Stimulated activated naive CD8-positive, alpha-beta T cell treated with anti-CD3 and anti-CD28 coated beads, Interleukin-15, Interleukin-2, amounts not matched to agents 100 U/mL and 50 U/mL, for 24 hours (primary cell): ENCODE measurements around the gene GRB14.

ENCODE experiments used
- ATAC-seq: fragments of 150-1000 bp; cut with Tn5 transposase; one replicate; pipeline ENCODE4 v1.10.0; 2021
- DNase-seq: peaks from one replicate; pipeline ENCODE4 v3.0.0; 2021

The GRB14 gene

GRCh38 chr2:164613321-164613982, 7.8 kb downstream of the GRB14 start:
- DNase-seq (no peak), ATAC-seq (no peak)

- DNase-seq (no peak), ATAC-seq (no peak)
Observed at GRCh38 chr2:164609790-164610189, 11.5 kb downstream of the GRB14 start.

GRCh38 chr2:164606557-164606956, 14.7 kb downstream of the GRB14 start:
- DNase-seq, result no peak
- ATAC-seq, result no peak

- DNase-seq (no peak), ATAC-seq (no peak)
Observed at GRCh38 chr2:164605295-164605694, 16.0 kb downstream of the GRB14 start.

GRCh38 chr2:164600763-164601162, 20.5 kb downstream of the GRB14 start:
- ATAC-seq (no peak), DNase-seq (no peak)

- ATAC-seq, result no peak
- DNase-seq, result no peak
Observed at GRCh38 chr2:164599954-164600589, 21.2 kb downstream of the GRB14 start.

DNA sequence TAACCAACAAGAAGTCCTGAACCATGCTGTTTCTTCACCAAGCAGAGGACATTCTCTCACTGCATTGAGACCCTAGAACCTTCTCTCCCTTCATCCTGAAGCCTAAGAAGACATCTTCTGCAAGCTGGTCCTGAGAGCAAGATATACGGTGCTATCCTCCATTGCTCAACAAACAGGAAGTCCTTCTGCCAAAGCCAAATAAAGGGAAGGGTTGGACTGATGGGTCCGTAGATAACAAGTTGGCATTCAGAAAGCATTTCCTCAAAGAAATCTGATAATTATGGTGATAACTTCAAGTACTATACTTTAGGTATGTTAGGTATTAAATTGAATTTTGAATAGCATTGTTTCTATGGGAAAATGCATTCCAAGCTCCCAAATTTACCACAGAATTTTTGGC, 23.3 kb downstream of the GRB14 start:
- ATAC-seq (no peak), DNase-seq (no peak)

DNA sequence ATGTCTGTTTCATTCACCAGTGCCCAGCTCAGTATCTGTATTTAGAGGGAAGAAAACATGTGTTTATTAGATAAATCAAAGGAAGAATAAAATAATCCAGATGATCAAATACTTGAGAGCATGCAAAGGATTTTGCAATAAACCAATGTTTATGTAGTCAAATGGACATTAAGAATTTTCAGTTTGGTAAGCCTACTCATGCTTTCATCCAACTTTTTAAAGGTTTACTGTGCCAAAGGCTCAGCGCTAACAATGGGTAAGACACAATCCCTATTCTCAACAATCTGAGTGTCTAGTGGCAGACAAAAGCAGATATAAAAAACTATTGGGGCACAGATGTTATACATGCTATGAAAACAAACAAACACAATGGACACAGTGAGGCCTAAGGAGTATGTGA, 26.3 kb downstream of the GRB14 start:
- ATAC-seq (no peak), DNase-seq (no peak)

- ATAC-seq, result no peak
- DNase-seq, result no peak
Observed at GRCh38 chr2:164593959-164594358, 27.3 kb downstream of the GRB14 start.

GRCh38 chr2:164593541-164593940, 27.7 kb downstream of the GRB14 start:
- ATAC-seq (no peak), DNase-seq (no peak)

GRCh38 chr2:164589522-164589921, 31.8 kb downstream of the GRB14 start:
- ATAC-seq (no peak), DNase-seq (no peak)

DNA sequence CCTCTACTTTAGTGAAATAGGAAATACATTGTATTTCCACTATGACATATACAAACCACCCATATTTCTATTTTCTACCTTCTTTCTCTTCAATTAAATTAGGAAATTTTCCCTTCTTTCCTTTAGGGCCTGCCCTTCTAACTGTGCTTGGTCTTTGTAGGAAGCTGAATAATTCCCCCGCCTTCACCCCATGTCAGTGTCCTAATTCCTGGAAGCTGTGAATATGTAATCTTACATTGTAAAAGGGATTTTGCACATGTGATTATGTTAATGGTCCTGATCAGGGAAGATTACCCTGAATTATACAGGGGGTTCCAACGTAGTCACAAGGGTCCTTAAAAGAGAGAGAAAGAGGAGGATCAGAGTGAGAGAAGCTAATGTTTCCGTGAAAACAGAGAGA, 40.2 kb downstream of the GRB14 start:
- ATAC-seq, result no peak

DNA sequence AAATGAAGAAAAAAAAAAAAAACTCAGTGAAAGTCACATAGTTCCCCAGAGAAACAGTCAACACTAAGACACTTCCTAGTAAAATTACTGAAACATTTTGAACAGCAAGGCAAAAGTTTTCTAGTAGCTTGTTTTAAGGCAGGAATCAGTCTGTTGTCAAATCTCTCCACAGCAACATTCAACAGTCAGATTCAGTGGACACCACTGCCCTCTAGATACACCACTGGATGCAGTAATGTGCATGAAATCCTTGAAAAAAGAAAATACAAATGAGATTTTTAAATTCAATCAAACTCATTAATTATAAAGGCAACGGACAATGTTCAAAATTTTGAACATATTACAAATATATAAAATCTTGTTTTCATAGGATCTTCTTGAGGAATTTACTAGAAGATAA, 46.4 kb downstream of the GRB14 start:
- ATAC-seq (no peak), DNase-seq (no peak)

More for the DNA sequence above, 40.2 kb downstream of the GRB14 start:
- DNase-seq, result no peak

DNA sequence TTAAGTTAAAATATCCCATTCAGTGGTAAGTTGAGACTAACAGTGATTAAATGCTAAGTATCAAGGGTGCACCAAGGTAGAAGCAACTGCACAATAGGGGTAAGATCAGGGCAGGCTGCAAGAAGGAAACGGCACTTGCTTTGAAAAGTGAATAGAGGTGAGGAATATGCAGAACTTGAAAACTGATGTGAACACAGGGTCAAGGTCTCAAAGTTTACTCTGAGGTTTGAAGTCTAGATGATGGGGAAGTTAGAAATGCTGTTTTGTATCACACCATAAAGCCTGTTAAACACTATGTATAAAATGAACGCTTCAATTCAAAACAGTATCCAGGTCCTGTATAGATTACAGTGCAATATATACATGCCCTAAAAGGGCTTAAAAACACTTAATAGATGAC, 50.8 kb downstream of the GRB14 start:
- ATAC-seq (no peak), DNase-seq (no peak)

DNA sequence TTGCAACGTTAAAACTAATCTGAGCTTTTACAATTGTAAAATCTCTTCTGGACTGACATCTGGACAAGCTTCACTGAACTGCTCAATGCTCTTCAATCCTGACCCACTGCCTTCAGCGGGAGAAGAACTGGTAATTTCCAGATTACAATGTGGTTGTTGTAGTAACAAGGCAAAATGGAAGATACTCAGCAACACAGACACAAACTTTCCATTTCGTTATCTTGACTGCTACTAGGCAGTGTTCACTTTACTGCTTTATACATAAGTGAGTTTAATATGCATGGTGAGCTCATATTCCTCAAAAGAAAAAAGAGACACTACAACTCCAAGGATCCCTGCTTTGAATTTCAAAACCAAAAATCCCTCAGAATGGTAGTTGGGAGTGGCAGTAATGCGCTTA, 51.9 kb downstream of the GRB14 start:
- DNase-seq (no peak), ATAC-seq (no peak)

- ATAC-seq, result no peak
- DNase-seq, result no peak
Observed at GRCh38 chr2:164568317-164568716, 53.0 kb downstream of the GRB14 start.

DNA sequence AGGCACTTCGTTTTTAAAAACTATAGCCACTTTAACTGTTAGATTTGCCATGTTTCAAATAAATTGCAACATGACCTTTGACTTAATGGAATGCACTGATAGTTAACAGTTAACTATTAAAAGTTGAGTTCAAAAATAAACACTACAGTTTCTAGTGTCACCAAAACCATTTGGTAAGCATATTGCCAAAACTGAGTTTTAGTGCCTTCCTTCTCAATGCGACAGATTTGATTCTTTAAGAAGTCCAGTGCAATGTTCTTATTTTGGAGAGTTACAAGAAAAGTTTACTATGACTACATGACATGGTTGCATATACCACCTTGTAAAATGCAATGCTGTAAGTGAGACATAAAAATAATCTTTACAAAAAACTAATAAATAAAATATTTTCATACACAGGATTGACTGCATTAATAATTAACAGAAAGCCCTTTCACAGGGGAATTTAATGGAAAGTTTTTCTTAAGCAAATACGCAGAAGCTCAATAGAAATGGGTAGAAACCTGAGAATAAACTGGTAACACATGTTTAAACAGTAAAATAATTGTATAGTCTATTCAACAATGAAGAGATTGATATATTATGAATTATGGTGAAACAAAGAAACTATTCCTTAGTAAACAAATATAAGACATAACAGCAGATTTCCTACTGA, 53.8 kb downstream of the GRB14 start:
- ATAC-seq, result no peak
- no peak for DNase-seq

DNA sequence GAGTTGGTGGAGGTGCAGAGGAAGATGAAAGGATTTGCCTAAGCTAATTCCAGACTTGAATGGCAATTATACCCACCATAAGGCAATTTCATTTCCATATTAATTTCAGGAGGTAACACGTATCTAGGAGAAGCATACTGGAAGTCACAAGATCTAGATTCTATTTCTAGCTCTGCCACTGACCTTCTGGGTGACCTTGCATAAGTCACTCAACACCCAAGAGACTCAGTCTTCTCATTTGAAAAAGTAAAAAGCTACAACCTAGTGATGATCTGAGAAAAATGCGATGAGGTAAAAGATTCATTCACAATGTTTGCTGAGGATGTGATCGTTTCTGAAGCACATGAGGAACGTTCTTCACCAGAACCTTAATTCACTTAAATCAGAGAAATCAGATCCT, 55.9 kb downstream of the GRB14 start:
- ATAC-seq, result no peak
- no peak for DNase-seq

- ATAC-seq (no peak), DNase-seq (no peak)
Observed at GRCh38 chr2:164562666-164563065, 58.6 kb downstream of the GRB14 start.

GRCh38 chr2:164561991-164562390, 59.3 kb downstream of the GRB14 start:
- no peak for ATAC-seq
- no peak for DNase-seq

DNA sequence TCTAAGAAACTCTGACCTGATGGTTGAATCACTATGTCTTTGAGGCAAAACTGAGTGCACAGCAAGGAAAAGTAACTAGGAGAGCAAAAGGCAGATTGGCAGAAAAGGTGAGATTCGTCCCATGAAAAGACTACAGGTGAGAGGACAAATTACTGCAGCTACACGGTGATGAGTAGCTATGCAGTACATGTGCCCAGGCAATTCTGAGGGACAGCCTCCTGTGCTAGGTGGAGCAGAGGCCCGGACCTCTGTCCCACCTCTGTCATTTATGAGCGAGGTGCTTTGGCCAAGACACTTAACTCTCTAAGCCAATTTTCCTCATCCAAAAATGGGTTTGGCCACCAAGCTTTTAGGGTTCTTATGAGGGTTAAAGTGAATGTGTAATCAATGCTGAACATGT, 59.9 kb downstream of the GRB14 start:
- ATAC-seq (no peak), DNase-seq (no peak)

DNA sequence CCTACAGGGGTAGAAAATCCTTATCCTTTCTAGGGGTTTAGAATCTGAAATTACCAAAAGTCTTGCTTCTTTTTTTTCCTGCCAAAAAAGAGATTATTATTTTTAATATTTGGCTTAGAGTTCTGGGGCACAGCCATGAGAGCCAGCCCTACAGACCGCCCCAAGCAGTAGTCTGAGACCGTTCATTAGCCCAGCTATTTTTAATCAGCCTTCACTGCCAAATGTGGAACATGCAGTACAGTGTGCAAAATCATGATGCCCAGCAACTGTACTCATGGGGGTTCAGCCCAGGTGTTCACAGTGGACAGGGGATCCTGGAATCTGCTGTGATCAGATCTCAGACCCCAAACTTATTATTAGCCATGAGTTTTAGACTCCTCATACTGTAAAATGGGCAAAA, 60.4 kb downstream of the GRB14 start:
- DNase-seq (no peak), ATAC-seq (no peak)

DNA sequence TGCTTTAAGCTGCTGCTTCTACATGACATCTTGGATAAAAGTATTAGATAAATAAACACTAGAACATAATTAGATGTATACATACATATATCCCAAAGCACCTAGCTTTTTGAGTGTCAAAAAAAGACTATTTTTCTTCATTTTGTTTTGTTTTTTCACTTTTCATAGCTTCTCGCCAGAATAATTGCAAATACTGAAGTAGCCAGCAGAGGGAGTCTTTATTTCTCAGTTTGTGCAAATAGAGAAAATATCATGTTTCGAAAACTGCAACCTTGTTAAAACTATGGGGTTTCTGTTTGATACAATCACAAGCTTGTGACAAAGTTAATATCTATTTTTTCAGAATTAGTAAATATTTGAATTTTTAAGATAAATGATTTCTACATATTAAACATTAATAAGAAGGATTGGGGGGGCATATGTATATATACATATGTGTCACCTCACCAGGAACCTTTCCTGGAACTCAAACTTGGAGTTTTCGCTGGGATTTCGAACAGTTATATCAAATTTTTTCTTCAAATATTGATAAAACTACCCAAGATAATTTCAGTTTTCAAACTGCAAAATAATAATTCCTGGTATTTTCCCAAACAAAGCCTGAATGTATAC, 61.0 kb downstream of the GRB14 start:
- ATAC-seq, result no peak
- DNase-seq, result no peak
